ENCODE data around the gene GRB10. TPM values are rescaled to one million over a fixed set of nuclear protein-coding genes. Genes with fewer than 3 reads are reported as not detected.

Gene GRB10
- total RNA-seq, 2 experiments from 2014 or later, result 6.3 to 6.6 TPM

GRCh38 chr7:50610521-50611277 is 172.0 kb downstream of the GRB10 start:
- POLR2A ChIA-PET, result no interaction called here
- peaks cover 52% of the 10 kb centered on the region for H3K4me1 Mint-ChIP-seq (ENCODE audit: low read depth)

GRCh38 chr7:50608196-50608906 is 174.3 kb downstream of the GRB10 start:
- peaks cover 12% of the 10 kb centered on the region for H3K36me3 Mint-ChIP-seq (ENCODE audit: low read depth)
- CTCF ChIA-PET, result interaction anchor here (0.8 to 5.8 kb wide), 7 partner anchors 12 to 140 kb away, joined by 3 to 37 read pairs (median 5); no protein-coding TSS in a partner anchor
- peaks cover 38% of the 10 kb centered on the region for H3K4me1 Mint-ChIP-seq (ENCODE audit: low read depth)
- no peak overlapping the region for H3K4me3 Mint-ChIP-seq
- DNase-seq (peak; percentile 47), ATAC-seq (peak; percentile 56)
- H3K27ac Mint-ChIP-seq, result peak overlapping the region; percentile 30
- no peaks in the 10 kb centered on the region for H3K9me3 Mint-ChIP-seq (ENCODE audit: insufficient read depth)
- H3K27me3 Mint-ChIP-seq (ENCODE audit: low read depth), result peaks cover 10% of the 10 kb centered on the region
- POLR2A ChIA-PET, result no interaction called here

More at GRCh38 chr7:50610521-50611277, 172.0 kb downstream of the GRB10 start:
- Mint-ChIP-seq H3K4me3 (peak overlapping the region; percentile 12), H3K36me3 (ENCODE audit: low read depth) (peaks cover 12% of the 10 kb centered on the region), H3K27me3 (ENCODE audit: low read depth) (peaks cover 10% of the 10 kb centered on the region), H3K9me3 (ENCODE audit: insufficient read depth) (no peaks in the 10 kb centered on the region), H3K27ac (peak overlapping the region; percentile 62)
- ATAC-seq (peak; percentile 82), DNase-seq (peak; percentile 82)
- CTCF ChIA-PET, result interaction anchor here (1.2 to 5.8 kb wide), 4 partner anchors 22 to 518 kb away, joined by 8 to 37 read pairs (median 16); no protein-coding TSS in a partner anchor

- ChIA-PET CTCF (interaction anchor here (0.8 to 5.8 kb wide), 6 partner anchors 11 to 139 kb away, joined by 3 to 37 read pairs (median 5); no protein-coding TSS in a partner anchor), POLR2A (no interaction called here)
- Mint-ChIP-seq H3K27me3 (ENCODE audit: low read depth) (peaks cover 6% of the 10 kb centered on the region), H3K4me1 (ENCODE audit: low read depth) (peaks cover 38% of the 10 kb centered on the region), H3K4me3 (no peak overlapping the region), H3K36me3 (ENCODE audit: low read depth) (peaks cover 12% of the 10 kb centered on the region), H3K9me3 (ENCODE audit: insufficient read depth) (no peaks in the 10 kb centered on the region), H3K27ac (peak overlapping the region; percentile 27)
- no peak for DNase-seq
- no peak for ATAC-seq
Measured at GRCh38 chr7:50607524-50608125, 175.1 kb downstream of the GRB10 start.

- Mint-ChIP-seq H3K4me3 (no peak overlapping the region), H3K4me1 (ENCODE audit: low read depth) (peaks cover 22% of the 10 kb centered on the region), H3K27me3 (ENCODE audit: low read depth) (no peaks in the 10 kb centered on the region), H3K9me3 (ENCODE audit: insufficient read depth) (no peaks in the 10 kb centered on the region), H3K27ac (no peak overlapping the region), H3K36me3 (ENCODE audit: low read depth) (peaks cover 12% of the 10 kb centered on the region)
- ATAC-seq (no peak), DNase-seq (no peak)
- ChIA-PET CTCF (no interaction called here), POLR2A (no interaction called here)
Measured at GRCh38 chr7:50605059-50605458, 177.6 kb downstream of the GRB10 start.

- POLR2A ChIA-PET, result no interaction called here
- CTCF ChIA-PET, result interaction anchor here (1.4 kb wide), 1 partner anchor 30 kb away, joined by 4 read pairs; no protein-coding TSS in a partner anchor
- H3K9me3 Mint-ChIP-seq (ENCODE audit: insufficient read depth), result no peaks in the 10 kb centered on the region
- DNase-seq, result no peak
- no peak overlapping the region for H3K27ac Mint-ChIP-seq
- peaks cover 7% of the 10 kb centered on the region for H3K36me3 Mint-ChIP-seq (ENCODE audit: low read depth)
- no peaks in the 10 kb centered on the region for H3K27me3 Mint-ChIP-seq (ENCODE audit: low read depth)
- ATAC-seq, result no peak
- H3K4me3 Mint-ChIP-seq, result no peak overlapping the region
- H3K4me1 Mint-ChIP-seq (ENCODE audit: low read depth), result peaks cover 9% of the 10 kb centered on the region
Measured at GRCh38 chr7:50603287-50603686, 179.4 kb downstream of the GRB10 start.

GRCh38 chr7:50599385-50599784 is 183.3 kb downstream of the GRB10 start:
- Mint-ChIP-seq H3K4me3 (no peak overlapping the region), H3K36me3 (ENCODE audit: low read depth) (no peaks in the 10 kb centered on the region), H3K27ac (no peak overlapping the region), H3K9me3 (ENCODE audit: insufficient read depth) (no peaks in the 10 kb centered on the region), H3K4me1 (ENCODE audit: low read depth) (peaks cover 13% of the 10 kb centered on the region), H3K27me3 (ENCODE audit: low read depth) (no peaks in the 10 kb centered on the region)
- POLR2A ChIA-PET, result no interaction called here
- CTCF ChIA-PET, result interaction anchor here (1.1 to 1.7 kb wide), 2 partner anchors 16 to 131 kb away, joined by 3 to 7 read pairs; no protein-coding TSS in a partner anchor
- no peak for ATAC-seq
- no peak for DNase-seq

- H3K27ac Mint-ChIP-seq, result no peak overlapping the region
- peaks cover 20% of the 10 kb centered on the region for H3K4me1 Mint-ChIP-seq (ENCODE audit: low read depth)
- no peaks in the 10 kb centered on the region for H3K27me3 Mint-ChIP-seq (ENCODE audit: low read depth)
- POLR2A ChIA-PET, result no interaction called here
- ATAC-seq, result no peak
- no peak overlapping the region for H3K4me3 Mint-ChIP-seq
- no peaks in the 10 kb centered on the region for H3K36me3 Mint-ChIP-seq (ENCODE audit: low read depth)
- H3K9me3 Mint-ChIP-seq (ENCODE audit: insufficient read depth), result no peaks in the 10 kb centered on the region
- no peak for DNase-seq
- CTCF ChIA-PET, result interaction anchor here (1.1 to 2.5 kb wide), 5 partner anchors 10 to 130 kb away, joined by 3 to 15 read pairs (median 7); no protein-coding TSS in a partner anchor
Measured at GRCh38 chr7:50598460-50599343, 184.0 kb downstream of the GRB10 start.

GRCh38 chr7:50596484-50596883 is 186.2 kb downstream of the GRB10 start:
- Mint-ChIP-seq H3K36me3 (ENCODE audit: low read depth) (no peaks in the 10 kb centered on the region), H3K27ac (no peak overlapping the region), H3K9me3 (ENCODE audit: insufficient read depth) (no peaks in the 10 kb centered on the region), H3K4me1 (ENCODE audit: low read depth) (peaks cover 24% of the 10 kb centered on the region), H3K27me3 (ENCODE audit: low read depth) (no peaks in the 10 kb centered on the region), H3K4me3 (no peak overlapping the region)
- DNase-seq (no peak), ATAC-seq (no peak)
- ChIA-PET CTCF (interaction anchor here (1.1 to 3.1 kb wide), 3 partner anchors 12 to 37 kb away, joined by 3 to 15 read pairs (median 9); no protein-coding TSS in a partner anchor), POLR2A (no interaction called here)

GRCh38 chr7:50595491-50596102 is 187.1 kb downstream of the GRB10 start:
- CTCF ChIA-PET, result interaction anchor here (0.7 to 3.1 kb wide), 5 partner anchors 12 to 374 kb away, joined by 3 to 9 read pairs (median 3); no protein-coding TSS in a partner anchor
- Mint-ChIP-seq H3K27ac (no peak overlapping the region), H3K4me3 (no peak overlapping the region), H3K36me3 (ENCODE audit: low read depth) (no peaks in the 10 kb centered on the region), H3K9me3 (ENCODE audit: insufficient read depth) (no peaks in the 10 kb centered on the region), H3K27me3 (ENCODE audit: low read depth) (no peaks in the 10 kb centered on the region), H3K4me1 (ENCODE audit: low read depth) (peaks cover 24% of the 10 kb centered on the region)
- POLR2A ChIA-PET, result no interaction called here
- DNase-seq, result no peak
- no peak for ATAC-seq

GRCh38 chr7:50594734-50595485 is 187.8 kb downstream of the GRB10 start:
- H3K9me3 Mint-ChIP-seq (ENCODE audit: insufficient read depth), result no peaks in the 10 kb centered on the region
- no peaks in the 10 kb centered on the region for H3K27me3 Mint-ChIP-seq (ENCODE audit: low read depth)
- ATAC-seq (no peak), DNase-seq (no peak)
- no peak overlapping the region for H3K4me3 Mint-ChIP-seq
- ChIA-PET CTCF (interaction anchor here (0.7 to 3.1 kb wide), 8 partner anchors 13 to 374 kb away, joined by 3 to 9 read pairs (median 4); no protein-coding TSS in a partner anchor), POLR2A (no interaction called here)
- no peaks in the 10 kb centered on the region for H3K36me3 Mint-ChIP-seq (ENCODE audit: low read depth)
- H3K4me1 Mint-ChIP-seq (ENCODE audit: low read depth), result peaks cover 24% of the 10 kb centered on the region
- peak overlapping the region; percentile 73 for H3K27ac Mint-ChIP-seq
